Suppressor macrophage treated with lipopolysaccharide for 1 hour (primary cell): ENCODE data around the gene SLC39A3.

Experiments used
- DNase-seq, 3 donors: peaks; one replicate each; pipeline ENCODE4 v3.0.0-alpha.2; 2020 to 2022

The SLC39A3 gene

DNA sequence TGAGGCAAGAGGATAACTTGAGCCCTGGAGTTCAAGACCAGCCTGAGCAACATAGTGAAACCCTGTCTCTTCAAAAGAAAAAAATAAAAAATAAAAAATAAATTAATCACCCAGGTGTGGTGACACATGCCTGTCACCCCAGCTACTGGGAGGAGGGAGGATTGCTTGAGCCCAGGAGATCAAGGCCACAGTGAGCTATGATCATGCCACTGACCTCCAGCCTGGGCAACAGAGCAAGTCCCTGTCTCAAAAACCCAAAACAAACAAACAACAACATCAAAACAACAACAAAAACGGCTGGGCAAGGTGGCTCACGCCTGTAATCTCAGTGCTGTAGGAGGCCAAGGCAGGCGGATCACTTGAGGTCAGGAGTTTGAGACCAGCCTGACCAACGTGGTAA is 4.3 kb upstream of the SLC39A3 start:
- DNase-seq, result no peak

DNA sequence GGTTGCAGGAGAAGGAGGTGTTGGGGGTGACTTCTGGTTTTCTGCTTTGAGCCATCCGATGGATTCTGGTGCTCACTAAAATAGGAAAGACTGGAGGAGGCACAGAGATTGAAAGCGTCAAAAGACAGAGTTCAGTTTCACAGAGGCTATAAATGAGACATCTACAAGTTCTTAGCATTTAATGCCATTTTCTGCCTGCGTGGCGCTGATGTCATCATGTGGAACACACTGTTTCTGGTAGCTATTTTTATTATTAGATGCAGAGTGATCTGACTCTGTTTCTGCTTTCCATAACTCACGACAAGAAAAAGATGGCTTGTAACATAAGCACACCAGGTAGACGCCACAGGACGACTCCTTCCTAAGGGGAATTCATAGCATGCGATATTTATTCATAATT is 3.3 kb upstream of the SLC39A3 start:
- no peak for DNase-seq

DNA sequence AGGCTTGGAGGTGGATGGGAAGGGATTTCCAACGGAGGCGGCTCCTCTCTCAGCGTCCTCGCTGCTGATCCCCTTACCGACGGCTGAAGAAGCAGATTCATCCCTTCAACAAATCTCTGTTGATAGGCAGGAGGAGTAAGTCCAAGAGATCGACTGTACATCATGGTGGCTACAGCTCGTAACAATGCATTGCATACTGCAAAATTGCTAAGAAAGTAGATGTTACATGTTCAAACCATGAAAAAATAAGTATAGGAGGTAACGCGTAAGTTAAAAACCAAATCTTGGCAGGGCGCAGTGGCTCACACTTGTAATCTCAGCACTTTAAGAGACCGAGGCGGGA is 468 bp upstream of the SLC39A3 start:
- no peak for DNase-seq

DNA sequence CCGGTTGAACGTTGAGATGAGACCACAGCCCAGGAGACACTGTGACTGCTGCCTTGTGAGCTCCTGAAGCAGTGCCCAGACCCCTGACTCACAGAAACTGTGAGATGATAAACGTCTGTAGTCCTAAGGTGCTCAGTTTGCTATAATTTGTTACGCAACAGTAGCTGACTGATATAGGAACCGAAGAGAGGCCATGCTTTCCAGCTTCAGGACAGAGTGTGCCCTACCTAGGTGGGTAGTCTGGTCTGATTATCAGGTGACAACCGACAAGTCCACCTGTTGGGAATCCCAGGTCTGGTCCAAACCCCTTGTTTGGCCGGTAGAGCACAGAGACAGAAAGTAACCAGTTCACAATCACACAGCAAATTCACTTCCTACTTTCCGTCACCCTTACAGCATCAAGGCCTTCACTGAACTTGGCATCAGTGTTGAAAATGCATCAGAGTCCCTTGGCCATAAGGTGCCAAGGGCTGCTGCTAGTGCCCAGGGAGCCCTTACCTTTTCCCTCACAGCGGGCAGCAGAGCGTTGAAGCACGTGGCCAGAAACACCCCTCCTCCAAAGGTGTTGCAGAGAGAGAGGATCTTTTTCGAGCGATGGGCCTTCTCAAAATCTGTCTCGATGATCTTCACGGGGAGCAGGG is 3.1 kb downstream of the SLC39A3 start:
- no peak for DNase-seq

DNA sequence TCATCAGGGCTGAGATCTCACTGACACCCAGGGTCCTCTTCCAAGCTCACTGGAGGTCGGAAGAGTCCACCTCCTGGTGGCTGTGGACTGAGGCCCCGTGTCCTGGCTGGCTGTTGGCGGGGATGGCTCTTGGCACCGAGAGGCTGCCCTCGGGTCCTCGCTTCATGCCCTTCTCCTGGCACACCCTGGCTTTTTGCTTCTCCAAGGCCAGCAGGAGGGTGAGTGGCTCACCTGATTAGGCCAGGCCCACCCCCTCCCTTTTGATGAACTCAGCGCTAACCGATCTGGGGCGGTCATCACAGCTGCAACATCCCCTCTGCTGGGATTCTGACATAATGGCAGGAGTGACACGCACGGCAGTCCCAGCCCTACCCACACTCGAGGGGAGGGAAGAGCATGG is 4.4 kb downstream of the SLC39A3 start:
- DNase-seq, result no peak

DNA sequence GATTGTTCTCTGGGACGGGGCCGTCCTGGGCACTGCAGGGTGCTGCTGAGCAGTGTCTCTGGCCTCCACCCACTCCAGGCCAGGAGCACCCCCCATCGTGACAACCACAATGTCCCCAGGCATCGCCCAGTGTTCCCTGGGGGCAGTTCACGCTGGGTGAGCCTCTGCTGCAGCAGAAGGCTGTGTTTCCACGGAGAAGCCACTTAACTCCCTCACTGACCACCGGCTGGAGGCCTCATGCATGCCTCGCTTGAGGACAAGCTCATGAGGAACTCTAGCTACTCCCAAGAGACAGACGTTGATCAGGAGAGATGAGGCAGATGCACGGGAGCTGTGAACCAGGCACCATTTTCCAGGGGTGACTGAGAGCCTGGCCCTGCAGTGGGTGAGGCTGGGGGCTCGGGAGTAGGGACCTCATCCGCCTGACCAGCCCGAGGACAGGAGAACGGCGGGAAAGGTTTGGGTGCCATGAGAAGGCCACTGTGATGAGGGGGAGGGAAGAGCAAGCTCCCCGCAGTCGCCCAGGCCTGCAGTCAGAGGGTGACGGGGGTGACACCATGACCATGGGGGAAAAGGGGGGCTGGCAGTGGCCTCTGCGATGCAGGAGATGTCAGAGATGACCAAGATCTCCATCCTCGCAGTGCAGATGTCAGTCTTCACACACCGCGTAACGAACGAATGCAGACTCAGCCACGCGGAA is 5.1 kb downstream of the SLC39A3 start:
- DNase-seq, result no peak

DNA sequence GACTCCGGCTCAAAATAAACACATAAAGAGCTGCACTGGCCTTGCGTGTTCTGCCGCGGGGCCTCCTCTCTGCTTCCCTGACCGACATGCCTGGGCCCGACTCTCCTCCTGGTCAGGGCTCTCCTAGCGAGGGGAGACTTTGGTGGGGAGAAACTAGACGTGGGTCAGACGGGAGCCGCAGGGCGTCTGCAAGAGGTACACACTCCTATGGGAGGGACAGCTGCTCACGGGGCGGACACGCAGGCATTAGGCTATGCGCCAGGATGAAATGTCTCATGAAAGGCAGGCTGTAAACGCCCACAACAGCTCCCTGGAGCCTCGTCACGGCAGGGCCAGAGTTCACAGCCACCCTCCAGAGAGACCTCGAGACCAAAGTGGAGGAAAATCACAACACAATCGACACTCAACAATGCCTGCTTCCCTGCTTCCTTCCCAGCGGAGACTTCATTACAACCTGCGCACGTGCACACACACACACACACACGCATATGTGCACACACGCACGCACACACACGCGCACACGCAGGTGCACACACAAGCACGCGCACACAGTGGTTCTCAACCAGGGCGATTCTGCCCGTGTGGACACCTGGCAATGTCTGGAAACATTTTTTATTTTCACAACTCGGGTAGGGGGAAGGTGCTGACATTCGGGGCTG is 5.8 kb downstream of the SLC39A3 start:
- no peak for DNase-seq

DNA sequence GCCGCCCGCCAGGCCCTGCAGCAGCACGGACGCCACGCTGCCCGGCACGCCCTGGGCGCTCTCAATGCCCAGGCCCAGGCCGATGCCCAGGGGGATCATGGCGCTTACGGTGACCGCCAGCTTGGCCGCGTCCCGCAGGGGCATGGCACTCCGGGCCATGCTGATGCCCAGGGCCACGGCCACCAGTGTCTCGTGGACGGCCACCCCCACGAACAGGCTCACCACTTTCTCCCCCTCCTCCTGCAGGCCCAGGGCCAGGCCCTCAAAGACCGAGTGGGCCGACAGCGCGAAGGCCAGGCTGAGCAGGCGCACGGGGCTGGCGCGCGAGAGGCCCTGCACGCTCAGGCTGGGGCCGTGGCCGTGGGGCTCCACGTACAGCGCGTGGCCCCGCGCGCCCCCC is 6.9 kb downstream of the SLC39A3 start:
- DNase-seq, result no peak

DNA sequence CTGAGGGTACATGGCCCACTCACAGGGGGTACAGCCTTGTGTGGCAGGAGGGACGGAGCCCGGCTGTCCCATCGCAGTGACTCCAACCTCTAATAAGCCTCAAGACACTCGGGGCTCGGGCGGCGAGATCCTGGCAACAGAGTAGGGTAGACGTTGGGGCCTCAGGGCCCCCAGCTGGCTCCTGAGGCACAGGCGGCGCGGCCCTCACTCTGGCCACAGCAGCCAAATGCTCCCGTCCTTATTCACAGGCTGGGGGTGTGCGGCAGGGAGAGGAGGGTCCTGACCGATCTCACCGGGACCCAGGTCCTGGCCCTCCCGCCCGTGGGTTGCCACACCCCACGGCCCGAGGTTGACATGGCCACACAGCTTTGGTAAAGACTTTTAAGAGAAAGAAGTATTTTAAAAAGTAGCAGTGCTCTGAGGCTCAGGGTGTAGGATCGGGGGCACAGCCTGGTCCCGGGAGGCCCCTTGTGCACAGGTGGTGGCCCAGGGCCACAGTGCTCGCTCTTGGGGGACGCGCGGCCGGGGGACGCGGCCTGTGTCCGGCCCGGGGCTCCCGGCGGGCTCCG is 7.6 kb downstream of the SLC39A3 start:
- DNase-seq, result no peak

DNA sequence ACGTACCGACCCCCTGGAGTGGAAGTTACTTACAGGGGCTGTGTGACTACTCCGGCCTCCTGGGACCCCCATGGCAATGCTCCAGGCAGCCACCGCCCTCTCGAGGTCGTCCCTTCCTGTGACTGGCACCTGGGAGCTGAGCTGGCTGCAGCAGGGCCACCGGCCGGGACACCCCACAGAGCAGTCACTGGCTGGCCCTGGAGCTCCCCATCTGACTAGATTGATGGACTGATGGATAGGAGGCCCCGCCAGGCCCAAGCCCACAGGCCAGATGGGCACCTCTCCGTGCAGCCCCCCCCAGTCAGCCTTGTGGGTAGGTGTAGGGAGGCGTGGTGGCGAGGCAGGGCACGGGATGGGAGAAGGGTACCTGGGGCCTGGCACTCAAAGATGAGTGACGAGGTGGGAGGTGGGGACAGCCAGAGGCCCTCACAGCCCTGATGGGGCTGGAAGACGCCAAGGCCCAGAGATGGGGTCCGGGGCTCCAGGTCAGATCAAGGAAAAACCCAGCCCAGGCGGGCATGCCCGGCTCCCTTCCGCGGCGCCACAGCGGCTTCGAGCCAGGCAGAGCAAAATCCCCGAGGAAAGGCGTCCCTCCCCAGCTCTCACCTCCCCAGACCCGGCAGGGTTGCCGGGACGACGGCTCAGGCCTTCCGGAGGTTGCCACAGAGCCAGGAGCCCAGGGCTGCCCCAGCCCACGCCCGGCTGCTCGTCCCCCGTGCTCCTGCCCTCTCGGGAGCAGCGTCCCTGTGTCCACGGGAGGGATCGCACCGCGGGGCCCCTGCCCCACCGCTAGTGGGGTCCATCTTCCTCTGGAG is 8.4 kb downstream of the SLC39A3 start:
- no peak for DNase-seq

DNA sequence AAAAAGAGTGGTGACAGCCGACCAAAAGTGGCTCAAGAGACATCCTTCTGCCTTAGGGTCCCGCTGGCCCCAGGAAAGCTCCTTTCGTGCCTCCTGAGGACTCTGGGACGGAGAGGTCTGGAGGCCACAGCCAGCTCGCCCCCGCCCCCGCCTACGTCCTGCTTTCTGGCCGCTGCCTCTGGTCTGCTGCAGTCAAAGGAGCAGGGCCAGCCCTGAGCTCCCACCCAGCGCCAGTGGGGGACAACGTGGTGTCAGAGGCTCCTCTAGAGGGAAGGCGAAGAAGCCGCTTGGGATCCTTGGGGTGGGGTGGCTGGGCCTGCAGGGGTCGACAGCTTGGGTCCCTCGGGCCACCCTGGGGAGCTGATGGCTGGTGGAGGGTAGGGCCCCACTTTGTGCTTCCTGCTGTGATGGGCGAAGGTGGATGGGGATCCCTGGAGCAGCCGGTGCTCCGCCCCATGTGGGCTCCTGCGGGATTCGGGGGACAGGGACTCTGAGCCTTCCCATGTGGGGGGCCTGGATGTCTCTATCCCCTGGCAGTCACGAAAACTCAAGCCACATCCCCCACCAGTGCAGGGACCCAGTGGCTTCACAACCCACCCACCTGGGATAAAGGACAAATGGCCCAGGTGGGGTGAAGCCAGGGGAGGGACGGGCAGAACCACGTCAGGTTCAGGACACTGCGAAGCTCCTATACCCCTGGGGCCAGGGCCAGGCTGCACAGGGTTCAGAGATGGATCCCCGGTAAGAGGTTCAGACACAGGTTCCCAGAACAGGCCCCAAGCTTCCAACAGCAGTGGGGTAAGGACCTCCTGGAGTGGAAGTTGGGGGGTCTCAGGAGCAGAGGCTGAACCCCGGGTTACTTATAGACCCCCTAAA is 9.6 kb downstream of the SLC39A3 start:
- DNase-seq, result no peak

DNA sequence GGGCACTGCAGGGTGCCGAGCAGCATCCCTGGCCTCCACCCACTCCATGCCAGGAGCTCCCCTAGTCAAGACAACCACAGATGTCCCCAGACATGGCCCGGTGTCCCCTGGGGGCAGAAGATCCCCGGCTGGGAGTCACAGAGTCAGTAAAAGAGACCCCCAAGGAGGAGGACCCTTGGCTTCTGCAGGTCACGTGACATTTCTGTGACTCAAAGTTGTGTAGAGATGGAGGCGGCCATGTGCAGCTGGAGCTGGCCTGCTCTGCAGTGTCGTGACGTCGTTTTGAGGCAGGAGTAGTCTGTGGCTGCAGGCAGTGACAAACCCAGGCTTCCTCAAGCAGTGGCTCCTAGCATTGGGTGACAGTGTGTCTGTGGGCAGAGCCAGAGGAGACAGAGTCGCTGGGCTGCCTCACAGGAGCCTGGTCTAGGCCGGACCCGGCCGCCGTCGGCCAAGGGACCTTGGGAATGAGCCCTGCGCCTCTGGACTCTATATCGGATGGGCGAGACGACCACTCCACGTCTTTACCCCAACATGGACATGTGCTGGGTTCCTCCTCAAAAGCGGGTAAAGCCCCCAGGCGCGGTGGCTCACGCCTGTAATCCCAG is 10.9 kb downstream of the SLC39A3 start:
- no peak for DNase-seq

DNA sequence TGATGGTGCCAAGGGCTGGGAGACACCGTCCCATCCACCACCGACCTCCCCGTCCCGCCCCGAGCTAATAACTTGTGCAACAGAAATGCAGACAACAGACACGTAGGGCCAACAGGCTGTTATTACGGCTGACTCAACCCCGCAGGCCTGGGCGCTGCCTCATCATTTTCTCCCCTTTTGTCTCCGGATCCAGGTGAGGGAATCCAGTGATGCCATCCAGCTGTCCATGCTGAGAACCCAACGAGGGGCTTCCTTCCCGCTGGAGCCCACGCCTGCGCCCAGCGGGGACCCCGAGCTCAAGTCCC is 12.2 kb downstream of the SLC39A3 start:
- DNase-seq, result no peak

DNA sequence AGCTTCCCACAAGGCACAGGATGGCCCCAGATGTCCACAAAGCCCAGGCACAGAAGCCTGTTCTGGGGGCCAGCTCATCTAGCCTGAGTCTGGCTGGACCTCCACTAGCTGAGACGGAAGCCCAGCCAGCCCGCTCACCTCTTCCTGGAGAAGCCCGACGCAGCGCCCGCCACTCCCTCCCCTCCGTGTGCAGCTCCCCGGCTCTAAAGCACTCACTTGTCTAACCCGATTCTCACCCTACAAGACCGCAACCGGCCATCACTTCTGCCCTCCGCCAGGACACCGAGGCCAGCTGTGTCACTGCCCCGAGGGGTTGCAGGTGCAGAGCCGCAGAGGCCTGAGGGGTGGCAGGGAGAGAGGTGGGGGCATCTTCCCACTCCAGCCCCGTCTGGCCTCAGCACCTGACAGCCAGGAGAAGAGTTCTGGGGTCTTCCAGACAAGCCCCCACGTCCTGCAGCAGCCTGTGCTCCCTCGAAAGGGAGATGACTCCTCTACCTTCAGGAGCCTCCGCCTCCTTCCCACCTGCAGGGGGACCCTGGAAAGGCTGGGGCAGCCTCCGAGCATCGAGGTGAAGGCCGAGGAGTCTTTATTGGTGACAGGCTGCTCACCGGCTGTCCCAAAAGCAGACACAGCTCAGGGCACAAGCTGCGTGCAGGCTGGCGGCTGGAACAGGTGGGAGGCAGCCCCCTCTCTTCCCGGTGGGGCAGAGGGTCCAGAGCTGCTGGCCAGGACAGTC is 12.7 kb downstream of the SLC39A3 start:
- no peak for DNase-seq

DNA sequence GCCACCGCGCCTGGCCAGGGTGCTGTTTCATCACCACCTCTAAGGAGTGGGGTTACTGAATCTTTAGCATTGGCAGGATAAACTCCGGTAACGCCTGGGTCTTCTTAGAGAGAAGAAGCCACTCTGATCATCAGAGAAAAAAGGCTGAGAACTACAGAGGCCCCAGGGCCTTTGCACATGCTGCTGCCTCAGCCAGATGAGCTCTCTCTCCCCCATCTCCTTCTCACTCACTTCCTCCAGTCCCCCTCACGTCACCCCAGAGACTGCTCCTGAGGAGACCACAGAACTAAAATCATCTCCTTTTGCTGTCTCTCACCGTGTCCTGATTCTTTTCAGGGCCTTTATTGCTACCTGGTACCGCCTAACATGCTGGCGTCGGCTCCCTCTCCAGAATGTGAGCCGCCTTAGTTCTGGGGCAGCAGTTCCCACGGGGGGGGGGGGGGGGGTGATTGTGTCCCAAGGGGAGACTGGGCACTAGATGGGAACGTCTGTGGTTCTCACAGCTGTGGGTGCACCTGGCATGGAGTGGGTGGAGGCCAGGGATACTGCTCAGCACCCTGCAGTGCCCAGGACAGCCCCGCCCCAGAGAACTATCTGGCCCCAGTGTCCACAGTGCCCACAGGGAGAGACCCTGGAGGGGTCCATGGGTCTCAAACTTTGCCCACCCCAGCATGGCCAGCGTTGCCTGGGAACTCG is 13.5 kb downstream of the SLC39A3 start:
- DNase-seq, result no peak

DNA sequence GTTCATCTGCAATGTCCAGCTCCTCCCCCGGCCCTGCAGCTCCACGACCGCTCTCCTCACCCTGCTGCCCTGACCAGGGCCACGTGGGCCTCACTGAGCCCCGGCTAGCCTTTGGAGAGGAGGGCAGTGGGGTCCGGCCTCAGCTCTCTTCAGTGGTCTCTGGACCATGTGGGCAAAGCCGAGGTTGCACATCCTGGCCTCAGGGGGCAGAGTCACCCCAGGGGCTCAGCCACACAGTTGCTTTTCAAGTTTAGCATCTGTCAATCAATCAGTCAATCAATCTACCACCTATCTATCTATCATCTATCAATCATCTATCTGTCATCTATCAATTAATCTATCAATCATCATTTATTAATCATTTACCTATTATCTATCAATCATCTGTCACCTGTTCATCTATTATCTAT is 15.7 kb downstream of the SLC39A3 start:
- DNase-seq, result no peak

DNA sequence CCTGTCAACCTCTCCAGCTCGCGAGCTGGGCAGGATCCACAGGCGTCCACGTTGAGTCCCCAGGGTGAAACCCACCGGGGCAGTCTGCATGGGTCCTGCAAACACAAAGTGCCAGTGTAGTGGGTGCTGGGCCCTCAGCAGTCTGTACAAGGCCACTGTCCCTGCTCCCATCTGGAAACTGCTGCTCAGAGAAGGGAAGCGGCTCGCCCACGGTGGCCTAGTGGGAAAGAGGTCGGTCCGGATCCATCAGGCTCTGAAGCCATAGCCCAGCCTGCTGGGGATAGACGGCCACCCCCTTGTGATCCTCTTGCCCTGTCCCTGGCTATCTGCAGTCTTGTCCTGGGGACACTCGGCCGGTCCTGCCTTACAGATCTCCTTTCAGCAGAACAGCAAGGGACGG is 16.1 kb downstream of the SLC39A3 start:
- DNase-seq, result no peak

DNA sequence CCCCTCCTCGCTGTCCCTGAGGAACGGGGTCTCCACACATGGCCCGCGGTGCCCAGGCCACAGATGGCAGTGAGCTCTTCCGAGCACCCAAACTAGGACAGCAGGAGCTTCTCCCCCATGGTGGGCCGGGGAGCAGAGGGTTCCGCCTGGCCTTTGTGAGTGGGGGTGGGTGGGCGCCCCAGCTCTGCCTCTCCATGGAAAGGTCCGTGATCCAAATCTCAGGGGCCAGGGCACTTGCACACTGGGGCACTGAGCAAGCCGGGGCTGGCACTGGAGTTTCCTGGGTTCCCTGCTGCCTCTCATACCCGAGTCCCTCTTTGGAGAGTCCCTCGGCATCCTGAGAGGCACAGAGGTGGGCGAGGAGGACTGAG is 16.5 kb downstream of the SLC39A3 start:
- DNase-seq, result no peak

DNA sequence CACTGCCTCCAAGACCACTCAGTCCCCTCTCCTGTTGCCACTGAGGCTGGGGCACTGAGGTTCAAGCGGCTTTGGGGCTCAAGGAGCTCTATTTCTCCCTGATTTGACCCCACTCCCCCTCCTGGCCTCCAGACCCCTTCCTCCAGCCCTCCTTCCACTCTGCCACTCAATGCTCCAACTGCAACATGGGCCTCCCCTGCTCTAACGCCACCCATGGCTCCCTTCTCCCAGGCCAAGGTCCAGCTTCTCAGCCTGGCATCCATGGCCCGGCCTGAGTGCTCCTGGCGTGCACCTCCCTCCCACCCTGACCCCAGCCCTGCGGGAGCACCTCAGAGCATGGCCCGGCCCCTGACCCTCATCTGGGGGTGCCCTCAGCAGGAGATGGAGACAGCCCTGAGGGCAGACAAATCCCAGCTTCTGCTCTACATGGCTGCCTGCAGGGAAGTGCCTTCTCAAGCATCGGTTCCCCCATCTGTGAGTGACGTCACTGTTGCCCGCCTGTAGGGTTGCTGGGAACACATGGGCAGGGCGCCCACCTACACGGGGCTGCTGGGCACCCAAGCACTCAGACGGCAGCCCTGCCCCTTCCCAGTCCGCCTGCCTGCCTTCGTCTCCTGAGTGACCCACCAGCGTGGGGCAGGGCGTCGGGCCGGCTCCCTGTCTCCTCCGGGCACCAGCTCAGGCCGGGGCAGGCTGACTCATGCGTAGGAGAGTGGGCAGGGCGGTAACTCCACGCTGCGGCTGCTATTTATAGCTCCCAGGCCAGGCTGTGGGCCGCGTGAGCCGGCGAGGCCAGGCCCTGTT is 17.1 kb downstream of the SLC39A3 start:
- DNase-seq, result peak; percentile 73 to 85 (median 79)
